ENCODE measurements around the gene AGPAT1. TPM values are rescaled to one million over a fixed set of nuclear protein-coding genes. Genes with fewer than 3 reads are reported as not detected.

AGPAT1 gene
- total and polyA plus RNA-seq, 2 of the 8 experiments (the other 6 are each of a cell fraction or from before 2014, with no cell fraction given), result 96.0 to 222 TPM

DNA sequence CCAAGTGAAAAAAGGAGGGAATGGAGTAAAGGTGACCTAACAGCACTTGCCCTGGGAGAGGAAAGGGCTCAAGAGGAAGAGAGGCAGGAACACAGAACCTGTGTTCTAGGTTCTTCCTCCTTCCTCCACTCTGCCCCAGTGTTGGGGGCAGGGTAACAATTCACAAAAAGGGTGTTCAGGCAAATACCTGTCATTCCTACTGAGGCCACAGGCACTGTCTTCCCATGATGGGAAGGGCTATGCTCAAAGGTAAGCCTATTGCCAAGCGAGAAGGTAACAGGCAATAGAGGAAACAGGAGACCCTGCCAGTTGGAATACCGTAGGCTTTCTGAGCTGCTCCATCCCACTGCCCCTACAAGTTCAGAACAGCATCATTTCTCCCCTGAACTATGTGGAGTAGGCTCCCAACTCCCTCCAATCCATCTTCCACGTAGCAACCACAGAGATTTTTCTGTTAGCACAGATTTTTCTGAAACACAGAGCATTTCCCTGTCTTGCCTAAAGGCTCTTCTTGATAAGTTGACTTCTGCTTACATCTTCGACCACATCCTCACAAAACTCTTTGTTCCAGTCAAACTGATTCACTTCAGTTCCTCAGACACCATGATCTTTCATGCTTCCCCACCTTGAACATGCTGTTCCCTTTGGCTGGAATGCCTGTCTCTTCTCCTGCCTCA is 2.7 kb downstream of the AGPAT1 start:
- H3K14ac ChIP-seq (ENCODE audit: insufficient read length), result no peak overlapping the region
- H3K27ac ChIP-seq (ENCODE audit: low read depth, low read length), result no peak overlapping the region
- no peak overlapping the region for H3K56ac ChIP-seq (replicated peaks; ENCODE audit: insufficient read length, low read depth, low read length)
- no peak overlapping the region for H3K4ac ChIP-seq (replicated peaks; ENCODE audit: insufficient read length, low read depth, low read length)
- peak overlapping the region; percentile 17; the same call in 1 of the 2 replicates for H2AK5ac ChIP-seq (ENCODE audit: low read depth, low read length)
- peaks cover 8 to 9% of the 10 kb centered on the region in 2 experiments for H4K20me1 ChIP-seq (replicated peaks in 1 of 2; ENCODE audit: control insufficient read depth in 1 of 2, insufficient read depth in 2 of 2, low read length in 2 of 2)
- H3K9me3 ChIP-seq (ENCODE audit: insufficient read depth in 2 of 2, low read depth in 1 of 2, low read length in 1 of 2), result no peaks in the 10 kb centered on the region
- no peak overlapping the region for H2AFZ ChIP-seq (ENCODE audit: low read length)
- H4K91ac ChIP-seq (replicated peaks; ENCODE audit: insufficient read length, low read length), result no peak overlapping the region
- H3K23ac ChIP-seq (ENCODE audit: insufficient read length), result no peak overlapping the region
- no peak for DNase-seq (ENCODE audit: low read depth in 1 of 2, low spot score in 2 of 2)
- no peak overlapping the region for H3K18ac ChIP-seq (ENCODE audit: extremely low read depth, low read length)
- peaks cover 3 to 13% (median 9%) of the 10 kb centered on the region in 4 experiments; a peak in 5 of 7 replicates for H3K4me1 ChIP-seq (replicated peaks in 1 of 4; ENCODE audit: control insufficient read depth in 3 of 4, insufficient read depth in 4 of 4, low read length in 3 of 4)
- peaks cover 4% of the 10 kb centered on the region; the same call in 1 of the 2 replicates for H3K79me1 ChIP-seq (ENCODE audit: low read depth, low read length)
- 67% methylated on average over 4 of the region's 4 CpGs; no CpG with 5 or more reads in 1 of the 2 experiments for WGBS, 2 experiments (ENCODE audit: extremely low coverage in 1 of 2, insufficient coverage in 1 of 2, insufficient read length in 1 of 2, insufficient replicate concordance in 2 of 2, low coverage in 1 of 2, low lambda C conversion rate in 2 of 2, missing lambda C conversion rate in 1 of 2)
- no peak overlapping the region for H3K4me3 ChIP-seq (ENCODE audit: extremely low read depth in 1 of 4, insufficient read depth in 2 of 4, low read depth in 3 of 4, low read length in 4 of 4)
- FAIRE-seq, result no peak
- no peak overlapping the region for H2BK20ac ChIP-seq (ENCODE audit: low read length)
- no peaks in the 10 kb centered on the region for H3K27me3 ChIP-seq (replicated peaks in 1 of 4; ENCODE audit: control insufficient read depth in 3 of 4, extremely low read depth in 1 of 4, insufficient read depth in 3 of 4, low read length in 3 of 4)
- 0 out of 2 replicates have a peak overlapping the region, but pooled peaks have one; percentile 19 for H2BK5ac ChIP-seq (ENCODE audit: low read depth, low read length)
- H4K8ac ChIP-seq (ENCODE audit: extremely low read depth, insufficient read depth, low read length), result no peak overlapping the region
- no peak overlapping the region for H2BK15ac ChIP-seq (ENCODE audit: low read length)
- H3K4me2 ChIP-seq (ENCODE audit: insufficient read depth in 1 of 2, low read depth in 2 of 2, low read length in 2 of 2), result peak overlapping the region; percentile 6 to 32; a peak in 2 of 4 replicates
- H4K5ac ChIP-seq (ENCODE audit: insufficient read length, low read depth, low read length), result no peak overlapping the region
- H2BK12ac ChIP-seq (ENCODE audit: low read depth, low read length), result no peak overlapping the region
- H2BK120ac ChIP-seq (replicated peaks; ENCODE audit: low read depth, low read length), result no peak overlapping the region
- H3K79me2 ChIP-seq (ENCODE audit: control insufficient read depth in 1 of 2, insufficient read depth in 2 of 2, low read length in 2 of 2), result peaks cover 13 to 38% of the 10 kb centered on the region in 2 experiments
- peaks cover 4 to 26% (median 25%) of the 10 kb centered on the region in 4 experiments for H3K36me3 ChIP-seq (ENCODE audit: control insufficient read depth in 2 of 4, insufficient read depth in 4 of 4, low read length in 3 of 4)
- POLR2A ChIA-PET (ENCODE audit: partially characterized antibody), result interaction anchor here (0.8 to 2.3 kb wide), 5 partner anchors 9 to 44 kb away, joined by 4 to 10 read pairs (median 6); partner anchors contain the start of gene EGFL8
- peaks cover 19% of the 10 kb centered on the region for H3K23me2 ChIP-seq (ENCODE audit: low read depth, low read length)
- CTCF ChIA-PET (ENCODE audit: partially characterized antibody), result interaction anchor here (0.9 to 2.4 kb wide), 5 partner anchors 24 to 55 kb away, joined by 3 to 7 read pairs (median 3); partner anchors contain the start of gene FKBPL
- no peak overlapping the region; a peak in 1 of 7 replicates for H3K9ac ChIP-seq (replicated peaks in 1 of 4; ENCODE audit: extremely low read depth in 1 of 4, low read depth in 3 of 4, low read length in 3 of 4)
- TF ChIP-seq JUND (IDR thresholded peaks at IDR 0.05; ENCODE audit: low read length), result no peak
- no peak for TF ChIP-seq SP2 (IDR thresholded peaks at IDR 0.05; ENCODE audit: low read length)
- no peak for TF ChIP-seq ASH2L (IDR thresholded peaks at IDR 0.05; ENCODE audit: low read length)
- no peak for TF ChIP-seq HDAC2 (IDR thresholded peaks at IDR 0.05; ENCODE audit: borderline replicate concordance in 1 of 2, low read depth in 2 of 2, low read length in 2 of 2)
